DND-41 (cell line): Measurements from ENCODE around the gene SLC43A3.
A peak's percentile ranks its signal among the peaks of the same experiment; 100 is the strongest.

ENCODE experiments used
- ATAC-seq: fragments of 200-7000 bp; cut with Tn5 transposase; 3 replicates; pipeline ENCODE4 v1.9.1; 2021; ENCODE audit warnings: low read depth; ENCODE audit not compliant: insufficient read depth
- DNase-seq: peaks from one replicate; pipeline ENCODE4 v3.0.0-alpha.2; 2020
- H2AFZ ChIP-seq: 2 replicates; pipeline ENCODE4 v1.6.0; 2012; ENCODE audit warnings: low read depth, low read length
- H3K27ac ChIP-seq: 2 replicates; pipeline ENCODE4 v1.5.1; 2012; ENCODE audit warnings: low read length, inconsistent platforms
- H3K27me3 ChIP-seq: fragments of 200-600 bp; sonication (generic); 2 replicates; pipeline ENCODE4 v1.6.0; 2012; ENCODE audit warnings: low read length, mild to moderate bottlenecking, inconsistent platforms; ENCODE audit not compliant: insufficient read depth, poor library complexity
- H3K36me3 ChIP-seq: 2 replicates; pipeline ENCODE4 v1.5.1; 2012; ENCODE audit warnings: low read length, inconsistent platforms; ENCODE audit not compliant: insufficient read depth
- H3K4me1 ChIP-seq: 2 replicates; pipeline ENCODE4 v1.5.1; 2012; ENCODE audit warnings: mild to moderate bottlenecking, low read length; ENCODE audit not compliant: insufficient read depth
- H3K4me2 ChIP-seq: 2 replicates; pipeline ENCODE4 v1.6.0; 2012; ENCODE audit warnings: mild to moderate bottlenecking, moderate library complexity, low read length, inconsistent platforms; ENCODE audit not compliant: insufficient read depth
- H3K4me3 ChIP-seq, 2 experiments: fragments of 200-600 bp in 1 of 2; shearing (Covaris generic) in 1 of 2; 2 replicates each; pipeline ENCODE4 v1.5.1; 2012 to 2016; ENCODE audit warnings: inconsistent platforms in 2 of 2, low read length in 2 of 2, mild to moderate bottlenecking in 2 of 2, low read depth in 1 of 2, moderate library complexity in 1 of 2
- H3K79me2 ChIP-seq: 2 replicates; pipeline ENCODE4 v1.6.0; 2012; ENCODE audit warnings: low read length, inconsistent platforms; ENCODE audit not compliant: insufficient read depth
- H3K9ac ChIP-seq: 2 replicates; pipeline ENCODE4 v1.6.0; 2012; ENCODE audit warnings: low read depth, mild to moderate bottlenecking, inconsistent platforms, low read length, moderate library complexity
- H3K9me3 ChIP-seq: 2 replicates; pipeline ENCODE4 v1.5.1; 2012; ENCODE audit warnings: low read length, moderate library complexity, mild to moderate bottlenecking, inconsistent platforms; ENCODE audit not compliant: insufficient read depth, severe bottlenecking
- H4K20me1 ChIP-seq: 2 replicates; pipeline ENCODE4 v1.6.0; 2012; ENCODE audit warnings: low read length; ENCODE audit not compliant: insufficient read depth
- EZH2 ChIP-seq: IDR thresholded peaks from 3 replicates; pipeline ENCODE4 v1.6.1; 2012; ENCODE audit warnings: borderline replicate concordance, low read depth, mild to moderate bottlenecking, moderate library complexity, low read length, inconsistent platforms; ENCODE audit not compliant: severe bottlenecking
- TF ChIP-seq, protein P1 (sequence below): IDR thresholded peaks from 2 replicates; pipeline ENCODE4 v1.5.1; 2012; ENCODE audit warnings: borderline replicate concordance, low read length, moderate library complexity, mild to moderate bottlenecking; ENCODE audit not compliant: poor library complexity, severe bottlenecking; ENCODE audit errors: extremely low read depth

The SLC43A3 gene

DNA sequence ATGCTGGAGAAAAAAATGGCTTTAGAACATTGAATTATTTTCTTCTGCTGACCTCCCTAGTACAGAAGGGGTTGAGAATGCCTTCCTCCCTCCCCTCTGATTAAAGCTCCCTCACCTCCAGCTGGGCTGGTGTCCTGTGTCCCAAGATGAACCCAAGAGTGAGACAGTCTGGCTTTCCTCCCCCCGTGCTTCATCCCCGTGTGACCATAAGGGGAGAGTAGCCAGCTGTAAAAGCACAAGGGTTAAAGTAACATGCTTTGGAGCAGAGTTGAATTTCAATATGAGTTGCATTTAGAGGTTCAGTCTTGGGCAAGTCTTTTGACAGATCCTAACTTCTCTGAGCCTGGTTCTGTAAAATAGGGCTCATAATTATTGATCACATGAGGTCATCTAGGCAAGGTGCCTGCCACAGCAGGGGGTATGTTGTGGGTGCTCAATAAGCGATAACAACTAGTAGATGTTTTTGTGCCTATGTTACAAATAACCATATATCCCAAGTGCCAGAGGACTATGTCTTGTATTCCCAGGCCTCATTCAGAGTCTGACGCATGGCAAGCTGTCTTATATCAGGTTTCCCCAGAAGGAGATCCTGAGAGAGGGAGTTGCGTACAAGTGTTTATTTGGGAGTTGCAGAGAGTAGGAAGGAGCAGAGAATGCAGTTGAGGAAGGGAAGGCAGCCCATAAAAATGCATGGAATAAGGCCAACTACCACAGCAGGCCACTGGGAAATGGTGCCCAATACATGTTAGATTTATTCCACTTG lies 40.6 kb downstream of the SLC43A3 start:
- no peak overlapping the region for H2AFZ ChIP-seq
- H3K9me3 ChIP-seq = no peaks in the 10 kb centered on the region
- TF ChIP-seq EZH2 = no peak
- TF ChIP-seq, protein P1, sequence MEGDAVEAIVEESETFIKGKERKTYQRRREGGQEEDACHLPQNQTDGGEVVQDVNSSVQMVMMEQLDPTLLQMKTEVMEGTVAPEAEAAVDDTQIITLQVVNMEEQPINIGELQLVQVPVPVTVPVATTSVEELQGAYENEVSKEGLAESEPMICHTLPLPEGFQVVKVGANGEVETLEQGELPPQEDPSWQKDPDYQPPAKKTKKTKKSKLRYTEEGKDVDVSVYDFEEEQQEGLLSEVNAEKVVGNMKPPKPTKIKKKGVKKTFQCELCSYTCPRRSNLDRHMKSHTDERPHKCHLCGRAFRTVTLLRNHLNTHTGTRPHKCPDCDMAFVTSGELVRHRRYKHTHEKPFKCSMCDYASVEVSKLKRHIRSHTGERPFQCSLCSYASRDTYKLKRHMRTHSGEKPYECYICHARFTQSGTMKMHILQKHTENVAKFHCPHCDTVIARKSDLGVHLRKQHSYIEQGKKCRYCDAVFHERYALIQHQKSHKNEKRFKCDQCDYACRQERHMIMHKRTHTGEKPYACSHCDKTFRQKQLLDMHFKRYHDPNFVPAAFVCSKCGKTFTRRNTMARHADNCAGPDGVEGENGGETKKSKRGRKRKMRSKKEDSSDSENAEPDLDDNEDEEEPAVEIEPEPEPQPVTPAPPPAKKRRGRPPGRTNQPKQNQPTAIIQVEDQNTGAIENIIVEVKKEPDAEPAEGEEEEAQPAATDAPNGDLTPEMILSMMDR = no peak
- no peaks in the 10 kb centered on the region for H4K20me1 ChIP-seq
- no peaks in the 10 kb centered on the region for H3K4me1 ChIP-seq
- no peak for DNase-seq
- H3K27me3 ChIP-seq = peaks cover 3% of the 10 kb centered on the region
- no peaks in the 10 kb centered on the region for H3K79me2 ChIP-seq
- no peak overlapping the region for H3K4me2 ChIP-seq
- H3K27ac ChIP-seq = no peak overlapping the region
- H3K36me3 ChIP-seq = no peaks in the 10 kb centered on the region
- no peak overlapping the region for H3K9ac ChIP-seq
- no peak for ATAC-seq
- H3K4me3 ChIP-seq = no peak overlapping the region

- no peaks in the 10 kb centered on the region for H3K79me2 ChIP-seq
- H3K4me2 ChIP-seq = no peak within 1 kb of the TSS
- no peaks in the 10 kb centered on the region for H3K36me3 ChIP-seq
- no peak within 1 kb of the TSS for H3K27ac ChIP-seq
- no peaks in the 10 kb centered on the region for H3K9me3 ChIP-seq
- peaks cover 3% of the 10 kb centered on the region for H3K27me3 ChIP-seq
- ATAC-seq (no peak), DNase-seq (no peak)
- H3K4me3 ChIP-seq = no peak within 1 kb of the TSS
- H3K4me1 ChIP-seq = no peaks in the 10 kb centered on the region
- TF ChIP-seq EZH2 = no peak
- TF ChIP-seq, protein P1 = no peak
- no peak within 1 kb of the TSS for H3K9ac ChIP-seq
- no peaks in the 10 kb centered on the region; the same call in 1 of the 2 replicates for H4K20me1 ChIP-seq
- no peak within 1 kb of the TSS for H2AFZ ChIP-seq
These were observed 45.9 kb downstream of the SLC43A3 start, which contains the start of gene PRG3 for GRCh38 chr11:57380975-57381374. TSS of gene PRG3 (minus strand) at chr11:57381150. CDS start at chr11:57380708, 442 bp downstream.

DNA sequence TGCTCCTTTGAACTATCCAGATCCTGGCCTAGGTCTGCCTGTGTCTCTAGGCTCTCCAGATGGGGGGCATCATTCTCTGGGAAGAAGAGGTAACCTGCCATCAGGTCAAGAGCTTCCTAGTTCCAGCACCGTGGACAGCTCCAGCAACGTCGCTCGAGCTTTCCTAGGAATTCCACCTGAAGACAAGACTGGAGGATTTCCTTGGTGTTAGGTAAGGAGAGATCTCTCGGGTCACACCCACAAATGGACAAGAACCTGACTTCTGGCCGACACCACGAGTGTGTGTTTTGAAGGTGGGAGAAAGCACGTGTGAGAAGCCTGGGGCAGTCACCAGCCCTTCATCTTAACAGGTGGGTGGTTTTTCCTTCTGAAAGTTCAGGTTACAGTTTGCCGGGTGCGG lies 47.2 kb downstream of the SLC43A3 start:
- H3K4me3 ChIP-seq = no peak overlapping the region
- no peak for TF ChIP-seq EZH2
- TF ChIP-seq, protein P1 = no peak
- no peak overlapping the region for H2AFZ ChIP-seq
- no peak; the same call in 2 of the 3 replicates for ATAC-seq
- no peaks in the 10 kb centered on the region for H3K36me3 ChIP-seq
- H3K4me1 ChIP-seq = no peaks in the 10 kb centered on the region
- H3K9me3 ChIP-seq = no peaks in the 10 kb centered on the region
- no peak overlapping the region for H3K4me2 ChIP-seq
- no peak overlapping the region for H3K27ac ChIP-seq
- H3K79me2 ChIP-seq = no peaks in the 10 kb centered on the region
- DNase-seq = peak; percentile 18
- H3K9ac ChIP-seq = no peak overlapping the region
- H4K20me1 ChIP-seq = no peaks in the 10 kb centered on the region; the same call in 1 of the 2 replicates
- H3K27me3 ChIP-seq = peaks cover 2% of the 10 kb centered on the region
